ENCODE results near the gene RAB9A.
"Not testable (repeated sequence)": the region's sequence is repeated elsewhere in the genome, so short reads cannot be mapped to it uniquely, and the experiment has no call there.

Gene RAB9A

GRCh38 chrX:13669755-13670154 lies 19.2 kb upstream of the RAB9A start:
- not testable (repeated sequence) for DNase-seq (ENCODE audit: low read depth)

GRCh38 chrX:13670197-13670596 lies 18.7 kb upstream of the RAB9A start:
- no peak for DNase-seq (ENCODE audit: low read depth)

GRCh38 chrX:13673016-13673415 lies 15.9 kb upstream of the RAB9A start:
- no peak for DNase-seq (ENCODE audit: low read depth)

GRCh38 chrX:13676885-13677284 lies 12.0 kb upstream of the RAB9A start:
- DNase-seq (ENCODE audit: low read depth) = no peak

GRCh38 chrX:13679700-13680099 lies 9.2 kb upstream of the RAB9A start:
- not testable (repeated sequence) for DNase-seq (ENCODE audit: low read depth)

- no peak for DNase-seq (ENCODE audit: low read depth)
These were observed 7.3 kb upstream of the RAB9A start for GRCh38 chrX:13681595-13681994.

- DNase-seq (ENCODE audit: low read depth) = no peak
These were observed 4.6 kb upstream of the RAB9A start for GRCh38 chrX:13684361-13684760.

- DNase-seq (ENCODE audit: low read depth) = no peak
These were observed 3.7 kb upstream of the RAB9A start for GRCh38 chrX:13685126-13685763.

GRCh38 chrX:13687203-13687602 lies 1.7 kb upstream of the RAB9A start:
- no peak for DNase-seq (ENCODE audit: low read depth)

- no peak for DNase-seq (ENCODE audit: low read depth)
These were observed 457 bp upstream of the RAB9A start for GRCh38 chrX:13688384-13688957.

- DNase-seq (ENCODE audit: low read depth) = no peak
These were observed 848 bp downstream of the RAB9A start for GRCh38 chrX:13689741-13690211.

GRCh38 chrX:13690836-13691235 lies 1.9 kb downstream of the RAB9A start:
- no peak for DNase-seq (ENCODE audit: low read depth)

GRCh38 chrX:13691841-13692371 lies 3.0 kb downstream of the RAB9A start:
- DNase-seq (ENCODE audit: low read depth) = no peak

GRCh38 chrX:13692771-13693231 lies 3.9 kb downstream of the RAB9A start:
- DNase-seq (ENCODE audit: low read depth) = no peak

GRCh38 chrX:13693341-13693961 lies 4.5 kb downstream of the RAB9A start:
- no peak for DNase-seq (ENCODE audit: low read depth)

- DNase-seq (ENCODE audit: low read depth) = no peak
These were observed 5.4 kb downstream of the RAB9A start for GRCh38 chrX:13694359-13694758.

GRCh38 chrX:13694983-13695382 lies 6.1 kb downstream of the RAB9A start:
- no peak for DNase-seq (ENCODE audit: low read depth)

- DNase-seq (ENCODE audit: low read depth) = no peak
These were observed 6.7 kb downstream of the RAB9A start for GRCh38 chrX:13695601-13696115.

- DNase-seq (ENCODE audit: low read depth) = no peak
These were observed 8.5 kb downstream of the RAB9A start for GRCh38 chrX:13697455-13697854.

- DNase-seq (ENCODE audit: low read depth) = no peak
These were observed 9.0 kb downstream of the RAB9A start for GRCh38 chrX:13697976-13698375.

- no peak for DNase-seq (ENCODE audit: low read depth)
These were observed 9.5 kb downstream of the RAB9A start for GRCh38 chrX:13698432-13698831.

GRCh38 chrX:13699183-13699826 lies 10.4 kb downstream of the RAB9A start:
- DNase-seq (ENCODE audit: low read depth) = no peak

Measured in GM04503 (cell line).